Liver (tissue), 3 donors: Measurements from ENCODE around the gene SYCN.

Source experiments
- JUND ChIP-seq, 2 donors: IDR thresholded peaks; 2 replicates each; pipeline ENCODE4 v1.6.1; 2016; ENCODE audit warnings: antibody characterized with exemption in 2 of 2
- MAX ChIP-seq: IDR thresholded peaks from 2 replicates; pipeline ENCODE4 v1.6.1; 2016; ENCODE audit warnings: antibody characterized with exemption
- RAD21 ChIP-seq, 2 donors: IDR thresholded peaks; 2 replicates each; pipeline ENCODE4 v1.6.1; 2016; ENCODE audit warnings: antibody characterized with exemption in 2 of 2, mild to moderate bottlenecking in 2 of 2
- SP1 ChIP-seq: IDR thresholded peaks from 2 replicates; pipeline ENCODE4 v1.6.1; 2018; ENCODE audit warnings: antibody characterized with exemption, mild to moderate bottlenecking
- TAF1 ChIP-seq: conservative IDR thresholded peaks from 2 replicates; pipeline ENCODE4 v1.6.1; 2016; ENCODE audit warnings: antibody characterized with exemption, mild to moderate bottlenecking
- YY1 ChIP-seq: IDR thresholded peaks from 2 replicates; pipeline ENCODE4 v1.6.1; 2016; ENCODE audit warnings: antibody characterized with exemption, mild to moderate bottlenecking
- TF ChIP-seq, protein P1 (sequence below): fragments of 150-350 bp; IDR thresholded peaks from 2 replicates; pipeline ENCODE4 v1.5.1; 2017; ENCODE audit warnings: improper control_type of control experiment, low read depth, low read length; ENCODE audit not compliant: missing input control
- TF ChIP-seq, protein P2 (sequence below): IDR thresholded peaks from 2 replicates; pipeline ENCODE4 v1.6.1; 2016; ENCODE audit warnings: antibody characterized with exemption
- TF ChIP-seq, protein P3 (sequence below): IDR thresholded peaks from 2 replicates; pipeline ENCODE4 v1.6.1; 2016; ENCODE audit warnings: antibody characterized with exemption, mild to moderate bottlenecking
- TF ChIP-seq, protein P4 (sequence below): IDR thresholded peaks from 2 replicates; pipeline ENCODE4 v1.6.1; 2016; ENCODE audit warnings: antibody characterized with exemption
- donor health status: healthy.
- donor health status: healthy.

GRCh38 chr19:39155114-39155700, 48.9 kb downstream of the SYCN start:
- TF ChIP-seq TAF1 (no peak), YY1 (no peak), MAX (no peak), RAD21 (IDR thresholded peaks at IDR 0.05) (no peak), JUND (IDR thresholded peaks at IDR 0.05) (no peak), SP1 (no peak)
- TF ChIP-seq, protein P1, sequence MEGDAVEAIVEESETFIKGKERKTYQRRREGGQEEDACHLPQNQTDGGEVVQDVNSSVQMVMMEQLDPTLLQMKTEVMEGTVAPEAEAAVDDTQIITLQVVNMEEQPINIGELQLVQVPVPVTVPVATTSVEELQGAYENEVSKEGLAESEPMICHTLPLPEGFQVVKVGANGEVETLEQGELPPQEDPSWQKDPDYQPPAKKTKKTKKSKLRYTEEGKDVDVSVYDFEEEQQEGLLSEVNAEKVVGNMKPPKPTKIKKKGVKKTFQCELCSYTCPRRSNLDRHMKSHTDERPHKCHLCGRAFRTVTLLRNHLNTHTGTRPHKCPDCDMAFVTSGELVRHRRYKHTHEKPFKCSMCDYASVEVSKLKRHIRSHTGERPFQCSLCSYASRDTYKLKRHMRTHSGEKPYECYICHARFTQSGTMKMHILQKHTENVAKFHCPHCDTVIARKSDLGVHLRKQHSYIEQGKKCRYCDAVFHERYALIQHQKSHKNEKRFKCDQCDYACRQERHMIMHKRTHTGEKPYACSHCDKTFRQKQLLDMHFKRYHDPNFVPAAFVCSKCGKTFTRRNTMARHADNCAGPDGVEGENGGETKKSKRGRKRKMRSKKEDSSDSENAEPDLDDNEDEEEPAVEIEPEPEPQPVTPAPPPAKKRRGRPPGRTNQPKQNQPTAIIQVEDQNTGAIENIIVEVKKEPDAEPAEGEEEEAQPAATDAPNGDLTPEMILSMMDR = no peak
- TF ChIP-seq, protein P2, sequence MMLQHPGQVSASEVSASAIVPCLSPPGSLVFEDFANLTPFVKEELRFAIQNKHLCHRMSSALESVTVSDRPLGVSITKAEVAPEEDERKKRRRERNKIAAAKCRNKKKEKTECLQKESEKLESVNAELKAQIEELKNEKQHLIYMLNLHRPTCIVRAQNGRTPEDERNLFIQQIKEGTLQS = no peak
- TF ChIP-seq, protein P3, sequence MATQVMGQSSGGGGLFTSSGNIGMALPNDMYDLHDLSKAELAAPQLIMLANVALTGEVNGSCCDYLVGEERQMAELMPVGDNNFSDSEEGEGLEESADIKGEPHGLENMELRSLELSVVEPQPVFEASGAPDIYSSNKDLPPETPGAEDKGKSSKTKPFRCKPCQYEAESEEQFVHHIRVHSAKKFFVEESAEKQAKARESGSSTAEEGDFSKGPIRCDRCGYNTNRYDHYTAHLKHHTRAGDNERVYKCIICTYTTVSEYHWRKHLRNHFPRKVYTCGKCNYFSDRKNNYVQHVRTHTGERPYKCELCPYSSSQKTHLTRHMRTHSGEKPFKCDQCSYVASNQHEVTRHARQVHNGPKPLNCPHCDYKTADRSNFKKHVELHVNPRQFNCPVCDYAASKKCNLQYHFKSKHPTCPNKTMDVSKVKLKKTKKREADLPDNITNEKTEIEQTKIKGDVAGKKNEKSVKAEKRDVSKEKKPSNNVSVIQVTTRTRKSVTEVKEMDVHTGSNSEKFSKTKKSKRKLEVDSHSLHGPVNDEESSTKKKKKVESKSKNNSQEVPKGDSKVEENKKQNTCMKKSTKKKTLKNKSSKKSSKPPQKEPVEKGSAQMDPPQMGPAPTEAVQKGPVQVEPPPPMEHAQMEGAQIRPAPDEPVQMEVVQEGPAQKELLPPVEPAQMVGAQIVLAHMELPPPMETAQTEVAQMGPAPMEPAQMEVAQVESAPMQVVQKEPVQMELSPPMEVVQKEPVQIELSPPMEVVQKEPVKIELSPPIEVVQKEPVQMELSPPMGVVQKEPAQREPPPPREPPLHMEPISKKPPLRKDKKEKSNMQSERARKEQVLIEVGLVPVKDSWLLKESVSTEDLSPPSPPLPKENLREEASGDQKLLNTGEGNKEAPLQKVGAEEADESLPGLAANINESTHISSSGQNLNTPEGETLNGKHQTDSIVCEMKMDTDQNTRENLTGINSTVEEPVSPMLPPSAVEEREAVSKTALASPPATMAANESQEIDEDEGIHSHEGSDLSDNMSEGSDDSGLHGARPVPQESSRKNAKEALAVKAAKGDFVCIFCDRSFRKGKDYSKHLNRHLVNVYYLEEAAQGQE = no peak
- TF ChIP-seq, protein P4, sequence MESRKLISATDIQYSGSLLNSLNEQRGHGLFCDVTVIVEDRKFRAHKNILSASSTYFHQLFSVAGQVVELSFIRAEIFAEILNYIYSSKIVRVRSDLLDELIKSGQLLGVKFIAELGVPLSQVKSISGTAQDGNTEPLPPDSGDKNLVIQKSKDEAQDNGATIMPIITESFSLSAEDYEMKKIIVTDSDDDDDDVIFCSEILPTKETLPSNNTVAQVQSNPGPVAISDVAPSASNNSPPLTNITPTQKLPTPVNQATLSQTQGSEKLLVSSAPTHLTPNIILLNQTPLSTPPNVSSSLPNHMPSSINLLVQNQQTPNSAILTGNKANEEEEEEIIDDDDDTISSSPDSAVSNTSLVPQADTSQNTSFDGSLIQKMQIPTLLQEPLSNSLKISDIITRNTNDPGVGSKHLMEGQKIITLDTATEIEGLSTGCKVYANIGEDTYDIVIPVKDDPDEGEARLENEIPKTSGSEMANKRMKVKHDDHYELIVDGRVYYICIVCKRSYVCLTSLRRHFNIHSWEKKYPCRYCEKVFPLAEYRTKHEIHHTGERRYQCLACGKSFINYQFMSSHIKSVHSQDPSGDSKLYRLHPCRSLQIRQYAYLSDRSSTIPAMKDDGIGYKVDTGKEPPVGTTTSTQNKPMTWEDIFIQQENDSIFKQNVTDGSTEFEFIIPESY = no peak
